Renal cortical epithelial cell (primary cell): ENCODE data around the gene CAMKK1. TPM values are rescaled to one million over a fixed set of nuclear protein-coding genes. Genes with fewer than 3 reads are reported as not detected.

Experiments
- DNase-seq: peaks from one replicate; pipeline ENCODE4 v3.0.0-alpha.2; 2011; ENCODE audit warnings: low read depth
- total RNA-seq: library from RNA; depleted of rRNA; stranded (reverse); fragments of >200 nt; gene quantifications from 2 replicates; pipeline ENCODE4 v1.2.3, GENCODE V29; 2014

Gene CAMKK1
- total RNA-seq, 1 donor from 2014 or later: 8.9 TPM

- no peak for DNase-seq
Observed at GRCh38 chr17:3812771-3813170, 80.1 kb downstream of the CAMKK1 start.

DNA sequence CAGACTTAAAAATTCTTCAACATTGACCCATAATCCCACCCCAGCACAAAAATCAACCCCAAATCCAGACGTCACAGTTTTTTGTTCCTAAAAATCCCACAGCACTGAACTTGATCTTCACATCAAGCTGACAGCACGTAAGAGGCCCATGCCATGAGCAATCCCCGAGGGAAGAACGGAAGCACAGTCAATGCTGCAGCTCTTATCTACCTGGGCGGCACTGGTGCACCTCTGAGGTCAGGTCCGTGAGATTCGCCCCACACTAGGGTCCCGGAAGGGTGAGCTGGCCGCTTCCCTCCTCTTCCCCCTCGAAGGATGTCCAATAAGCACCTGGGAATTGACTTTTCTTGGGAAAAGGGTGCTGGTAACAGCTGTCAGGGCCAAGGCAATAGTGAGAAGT lies 80.6 kb downstream of the CAMKK1 start:
- DNase-seq: no peak

Other genes starting within 250 kb of the CAMKK1 start
- 389 and 414 TPM in 2 replicates for gene TAX1BP3, start 224.5 kb downstream of the CAMKK1 start, total RNA-seq
- gene EMC6, start 224.2 kb downstream of the CAMKK1 start, total RNA-seq: 15.3 and 18.8 TPM in 2 replicates
- gene P2RX5, start 196.9 kb downstream of the CAMKK1 start, total RNA-seq: 2.9 and 19.3 TPM in 2 replicates
- gene HASPIN, start 169.2 kb downstream of the CAMKK1 start, total RNA-seq: 0.89 and 5.0 TPM in 2 replicates
- 8.7 and 14.2 TPM in 2 replicates for gene ITGAE, start 91.9 kb downstream of the CAMKK1 start, total RNA-seq
- 21.4 and 35.5 TPM in 2 replicates for gene NCBP3, start 46.8 kb downstream of the CAMKK1 start, total RNA-seq
- not detected in 2 replicates for gene P2RX1, start 23.4 kb upstream of the CAMKK1 start, total RNA-seq
- 0.30 TPM in 1 of 2 replicates, not detected in the other for gene ATP2A3, start 71.4 kb upstream of the CAMKK1 start, total RNA-seq
- gene ZZEF1, start 250.0 kb upstream of the CAMKK1 start, total RNA-seq: 12.9 and 43.6 TPM in 2 replicates